Measurements from ENCODE around the gene PRR16.
"Not testable (repeated sequence)": the region's sequence is repeated elsewhere in the genome, so short reads cannot be mapped to it uniquely, and the experiment has no call there.

Gene PRR16

DNA sequence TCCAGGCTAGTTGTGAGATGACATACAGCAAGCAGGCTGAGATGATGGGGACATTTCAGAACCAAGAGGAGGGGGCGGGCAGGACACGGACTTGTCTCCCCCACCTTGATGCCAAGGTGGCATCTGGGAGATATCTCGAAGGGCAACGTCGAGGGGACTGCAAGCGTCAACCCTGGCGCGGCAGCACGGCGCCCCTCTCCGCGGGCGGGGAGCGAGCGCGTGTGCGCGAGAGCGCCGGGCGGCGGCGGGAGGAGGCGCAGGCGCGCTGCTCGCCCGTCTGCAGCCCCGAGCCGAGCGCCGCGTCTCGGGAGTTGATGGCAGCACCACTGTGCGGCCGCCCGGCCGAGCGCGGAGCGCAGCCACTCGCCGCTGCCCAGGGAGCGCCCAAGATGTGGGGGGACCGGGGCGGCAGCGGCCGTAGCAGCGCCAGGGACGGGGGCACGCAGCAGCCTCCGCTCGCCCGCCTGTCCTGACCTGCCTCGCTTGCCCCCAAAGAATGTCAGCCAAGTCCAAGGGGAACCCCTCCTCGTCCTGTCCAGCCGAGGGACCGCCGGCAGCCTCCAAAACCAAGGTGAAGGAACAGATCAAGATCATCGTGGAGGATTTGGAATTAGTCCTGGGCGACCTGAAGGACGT lies at the start of gene PRR16:
Gene PRR16, plus strand, starts transcription at position 310 of the 636 bp plus-strand sequence.
- DNase-seq (ENCODE audit: low read depth) = no peak

DNA sequence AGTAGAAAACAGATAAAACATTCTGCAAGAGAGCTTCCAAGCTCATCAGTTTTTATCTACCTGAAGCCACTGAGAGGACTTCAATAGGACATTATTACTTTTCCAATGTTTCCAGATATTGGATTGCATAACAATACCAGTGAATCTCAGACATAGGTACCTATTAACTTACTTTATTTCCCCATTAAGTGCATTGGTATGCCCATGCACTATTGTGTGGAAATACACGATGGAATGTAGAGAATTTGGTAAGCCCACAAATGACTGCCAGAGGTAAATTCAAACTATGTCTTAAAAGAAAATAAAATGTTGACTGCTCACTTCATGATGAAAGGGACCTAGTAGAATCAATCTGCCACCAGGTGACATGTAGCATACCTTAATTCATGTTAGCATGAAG lies 48.1 kb upstream of the PRR16 start:
- DNase-seq (ENCODE audit: low read depth) = no peak

DNA sequence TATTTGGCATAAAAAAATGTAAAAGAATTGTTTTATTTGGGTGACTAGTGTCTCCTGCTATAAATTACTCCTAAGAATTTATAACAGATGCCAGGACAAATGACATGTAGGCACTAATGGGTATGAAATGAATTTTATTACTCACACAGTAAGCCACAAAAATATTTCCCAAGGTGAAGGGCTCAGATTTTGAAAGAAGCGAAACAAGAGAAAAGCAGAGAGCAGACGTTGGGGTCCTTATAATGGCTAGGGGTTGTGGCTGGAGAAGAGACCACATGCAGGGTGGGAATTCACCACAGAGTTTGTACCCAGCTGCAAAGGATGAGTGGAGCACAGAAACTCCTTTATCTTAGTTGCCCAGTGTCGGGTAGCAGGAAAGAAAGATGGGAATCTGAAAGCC lies 45.0 kb upstream of the PRR16 start:
- no peak for DNase-seq (ENCODE audit: low read depth)

DNA sequence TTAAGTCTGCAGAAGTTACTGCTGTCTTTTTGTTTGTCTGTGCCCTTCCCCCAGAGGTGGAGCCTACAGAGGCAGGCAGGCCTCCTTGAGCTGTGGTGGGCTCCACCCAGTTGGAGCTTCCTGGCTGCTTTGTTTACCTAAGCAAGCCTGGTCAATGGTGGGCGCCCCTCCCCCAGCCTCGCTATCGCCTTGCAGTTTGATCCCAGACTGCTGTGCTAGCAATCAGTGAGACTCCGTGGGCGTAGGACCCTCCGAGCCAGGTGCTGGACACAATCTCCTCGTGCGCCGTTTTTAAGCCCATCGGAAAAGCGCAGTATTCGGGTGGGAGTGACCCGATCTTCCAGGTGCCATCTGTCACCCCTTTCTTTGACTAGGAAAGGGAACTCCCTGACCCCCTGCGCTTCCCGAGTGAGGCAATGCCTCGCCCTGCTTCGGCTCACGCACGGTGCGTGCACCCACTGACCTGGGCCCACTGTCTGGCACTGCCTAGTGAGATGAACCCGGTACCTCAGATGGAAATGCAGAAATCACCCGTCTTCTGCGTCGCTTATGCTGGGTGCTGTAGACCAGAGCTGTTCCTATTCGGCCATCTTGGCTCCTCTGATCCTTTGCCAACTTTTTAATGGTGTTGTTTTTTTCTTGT lies 37.3 kb upstream of the PRR16 start:
- DNase-seq (ENCODE audit: low read depth) = not testable (repeated sequence)

DNA sequence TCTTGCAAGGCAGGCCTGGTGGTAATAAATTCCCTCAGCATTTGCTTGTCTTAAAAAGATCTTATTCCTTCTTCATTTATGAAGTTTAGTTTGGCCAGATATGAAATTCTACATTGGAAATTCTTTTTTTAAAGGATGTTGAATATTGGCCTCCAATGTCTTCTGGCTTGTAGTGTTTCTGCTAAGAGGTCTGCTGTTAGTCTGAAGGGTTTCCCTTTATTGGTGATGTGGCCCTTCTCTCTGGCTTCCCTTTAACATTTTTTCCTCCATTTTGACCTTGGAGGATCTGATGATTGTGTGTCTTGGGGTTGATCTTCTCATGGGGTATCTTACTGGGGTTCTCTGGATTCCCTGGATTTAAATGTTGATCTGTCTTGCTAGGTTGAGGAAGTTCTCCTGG lies 33.5 kb upstream of the PRR16 start:
- no peak for DNase-seq (ENCODE audit: low read depth)

DNA sequence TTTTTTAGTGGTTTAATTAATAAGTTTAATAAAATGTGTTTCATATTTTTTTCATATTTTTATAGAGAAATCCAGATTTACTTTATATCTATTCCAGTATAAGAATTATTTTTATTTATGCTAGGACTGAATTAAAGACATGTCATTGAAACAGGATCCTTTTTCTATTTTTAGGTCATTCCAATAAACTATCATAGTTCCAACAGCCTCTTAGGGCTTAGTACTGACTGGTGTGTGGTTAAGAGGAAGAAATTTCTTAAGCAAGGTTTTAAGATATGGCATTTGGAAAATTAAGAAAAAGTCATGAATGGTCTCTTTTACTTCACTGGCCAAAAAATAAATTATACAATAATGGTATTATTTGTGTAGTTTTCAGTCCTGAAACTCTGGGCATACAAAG lies 31.2 kb upstream of the PRR16 start:
- DNase-seq (ENCODE audit: low read depth) = no peak

DNA sequence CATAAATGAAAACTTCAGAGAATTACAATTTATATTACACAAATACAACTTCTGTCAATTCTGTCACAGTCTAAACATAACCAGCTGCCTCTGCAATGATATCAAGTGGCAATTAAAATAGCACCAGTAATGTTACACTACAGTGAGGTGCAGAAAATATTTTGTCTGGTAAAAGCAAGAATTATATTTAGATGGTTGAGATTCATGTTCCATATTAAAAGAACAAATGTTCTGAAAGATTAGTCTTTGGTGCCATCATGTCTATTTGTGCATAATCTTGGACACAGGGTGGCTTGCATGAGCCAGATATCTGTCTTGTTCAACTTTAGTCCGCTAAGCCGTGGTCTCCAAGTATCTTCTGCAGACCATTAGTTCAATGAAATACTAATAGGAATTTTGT lies 29.0 kb upstream of the PRR16 start:
- DNase-seq (ENCODE audit: low read depth) = no peak

DNA sequence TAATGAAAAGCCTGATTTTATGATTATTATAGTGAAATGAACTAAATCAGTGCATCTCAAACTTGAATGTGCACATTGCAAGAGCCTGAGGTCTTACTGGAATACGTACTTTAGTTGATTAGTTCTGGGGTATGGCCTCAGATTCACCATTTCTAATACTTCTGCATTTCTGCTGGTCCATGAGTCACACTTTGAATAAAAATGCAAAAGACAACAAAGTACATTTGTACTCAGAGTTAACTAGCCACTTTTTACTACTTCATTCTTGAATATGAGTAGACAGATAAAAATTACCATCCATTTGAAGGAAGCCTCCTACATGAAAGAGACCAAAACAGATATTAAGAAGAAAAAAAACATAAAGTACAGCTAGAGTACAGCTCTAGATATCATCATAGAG lies 27.1 kb upstream of the PRR16 start:
- no peak for DNase-seq (ENCODE audit: low read depth)

DNA sequence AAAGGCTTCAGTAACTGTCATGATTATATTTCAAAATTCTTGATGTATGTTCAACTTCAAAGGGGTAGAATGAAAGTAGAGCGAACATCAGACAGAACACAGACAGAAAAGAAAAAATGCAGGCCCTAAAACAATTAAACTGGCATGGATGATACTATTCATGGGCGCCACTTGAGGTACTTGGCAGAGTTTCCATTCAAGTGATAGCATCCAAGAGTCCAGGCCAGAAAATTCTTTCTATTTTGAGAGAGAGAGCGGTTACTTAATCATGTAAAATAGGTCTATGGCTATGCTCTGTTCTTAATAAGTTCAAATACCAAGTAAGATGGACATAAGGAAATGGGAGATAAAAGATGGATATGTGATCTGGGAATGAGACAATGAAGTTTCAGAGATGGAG lies 21.4 kb upstream of the PRR16 start:
- no peak for DNase-seq (ENCODE audit: low read depth)

DNA sequence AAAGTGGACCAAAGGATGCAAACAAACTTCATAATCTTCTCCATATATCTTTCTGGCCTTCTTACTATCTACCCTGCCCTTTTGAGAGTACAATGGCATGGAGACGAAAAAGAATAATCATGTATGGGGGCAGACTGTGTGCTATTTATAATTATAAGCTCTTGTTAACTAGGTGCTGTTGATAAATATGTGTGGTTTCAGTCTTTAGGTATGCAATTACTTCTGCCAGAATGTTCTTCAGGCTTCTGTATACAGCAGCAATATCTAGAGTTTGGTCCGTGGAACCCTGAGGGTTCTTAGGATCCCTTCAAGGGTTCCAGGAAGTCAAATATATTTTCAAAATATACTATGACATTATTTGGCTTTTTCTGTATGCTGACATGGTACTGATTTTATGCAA lies 20.5 kb upstream of the PRR16 start:
- DNase-seq (ENCODE audit: low read depth) = no peak

DNA sequence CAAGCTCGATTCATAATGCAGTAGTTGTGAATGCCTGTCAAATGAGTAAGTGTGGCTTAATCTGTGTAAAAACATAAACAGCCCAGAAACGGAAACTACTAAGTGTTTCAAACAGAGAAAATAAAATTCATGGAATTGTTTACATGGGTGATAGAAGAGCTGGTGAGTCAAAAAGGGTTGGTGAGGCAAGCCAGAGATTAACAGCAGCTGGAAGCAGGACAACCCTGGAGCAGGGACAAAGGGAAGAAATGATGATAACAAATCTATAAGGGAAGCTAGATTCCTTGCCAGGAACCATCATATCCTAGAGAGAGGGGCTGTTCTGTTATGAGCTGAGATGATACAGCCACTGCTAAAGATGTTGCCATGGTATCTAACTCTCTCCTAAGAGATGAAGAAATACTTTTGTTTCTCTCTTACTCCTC lies 18.0 kb upstream of the PRR16 start:
- DNase-seq (ENCODE audit: low read depth) = no peak

DNA sequence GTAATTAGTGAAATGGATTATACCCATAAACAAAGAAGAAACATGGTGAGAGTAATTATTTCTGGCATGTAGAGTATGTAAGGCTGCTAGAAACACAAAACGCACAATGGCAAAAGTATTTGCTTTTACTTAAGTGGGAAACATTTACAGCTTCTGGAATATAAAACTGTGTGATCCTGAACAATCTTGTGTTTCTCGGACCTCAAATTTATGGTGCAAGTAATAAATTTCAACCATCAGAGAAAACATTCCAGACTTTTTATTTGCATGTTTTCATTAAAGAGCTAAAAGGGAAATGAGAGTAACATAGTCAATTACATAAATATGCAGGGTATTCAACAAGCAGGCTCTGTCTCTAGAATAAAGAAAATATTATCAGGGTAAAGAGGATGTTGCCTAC lies 17.2 kb upstream of the PRR16 start:
- DNase-seq (ENCODE audit: low read depth) = no peak

DNA sequence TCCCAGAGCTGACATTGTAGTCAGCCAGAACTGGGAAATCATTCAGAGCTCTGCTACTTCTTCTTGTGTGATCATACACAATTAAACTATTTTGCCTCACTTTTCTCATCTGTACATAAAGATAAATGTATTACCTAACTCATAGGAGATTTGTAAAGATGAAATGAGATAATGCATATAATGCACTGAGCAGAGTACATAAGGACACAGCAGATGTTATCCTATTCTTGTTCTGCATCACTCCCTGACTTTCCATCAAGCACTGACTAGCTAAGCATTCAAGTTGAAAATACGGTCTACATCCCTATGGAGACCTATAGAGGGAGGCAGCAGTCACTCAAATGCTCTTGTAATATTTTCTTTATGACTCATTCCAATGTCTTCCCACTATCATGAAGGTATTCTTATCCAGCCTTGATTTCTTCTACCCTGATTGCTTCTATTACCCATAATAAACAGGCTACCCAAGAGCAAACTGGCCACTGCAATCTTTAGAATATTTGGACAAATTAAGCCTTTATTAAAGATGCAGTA lies 16.3 kb upstream of the PRR16 start:
- no peak for DNase-seq (ENCODE audit: low read depth)

DNA sequence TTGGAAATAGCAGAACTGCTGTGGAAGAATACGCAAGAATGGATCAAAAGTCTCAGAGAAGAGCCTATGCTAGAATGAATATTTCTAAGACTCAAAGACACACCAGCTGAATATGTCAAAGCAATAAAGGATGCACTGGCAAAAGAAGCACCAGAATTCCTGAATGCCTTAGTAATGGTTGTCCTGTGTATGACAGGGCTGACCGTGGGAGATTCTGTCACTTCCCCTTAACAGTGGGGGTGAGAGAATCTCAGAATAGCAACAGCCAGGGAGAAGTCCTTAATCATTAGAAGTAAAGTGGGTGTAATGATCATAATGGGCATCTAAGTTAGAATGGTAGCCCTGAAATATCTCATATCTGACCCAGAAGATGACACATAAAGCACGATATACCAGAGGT lies 14.6 kb upstream of the PRR16 start:
- DNase-seq (ENCODE audit: low read depth) = no peak

DNA sequence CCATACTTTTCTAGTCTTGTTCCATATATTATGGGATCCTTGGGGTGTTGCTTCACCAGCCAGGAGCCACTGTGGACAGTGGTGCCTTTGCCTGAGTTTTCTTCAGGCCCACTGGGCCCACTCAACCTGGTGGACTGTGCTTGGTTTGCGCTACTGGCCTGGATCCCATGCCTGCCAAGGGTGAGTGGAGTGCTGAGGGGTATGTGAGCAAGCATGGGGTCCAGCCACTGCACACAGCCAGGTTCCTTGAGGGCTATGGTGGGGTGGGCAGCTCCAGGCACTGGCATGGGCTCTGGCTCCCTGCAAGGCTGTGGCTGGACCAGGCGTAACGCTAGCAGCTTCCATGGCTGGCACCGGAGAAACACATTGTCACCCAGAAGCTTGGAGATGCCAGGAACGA lies 13.2 kb upstream of the PRR16 start:
- DNase-seq (ENCODE audit: low read depth) = no peak

DNA sequence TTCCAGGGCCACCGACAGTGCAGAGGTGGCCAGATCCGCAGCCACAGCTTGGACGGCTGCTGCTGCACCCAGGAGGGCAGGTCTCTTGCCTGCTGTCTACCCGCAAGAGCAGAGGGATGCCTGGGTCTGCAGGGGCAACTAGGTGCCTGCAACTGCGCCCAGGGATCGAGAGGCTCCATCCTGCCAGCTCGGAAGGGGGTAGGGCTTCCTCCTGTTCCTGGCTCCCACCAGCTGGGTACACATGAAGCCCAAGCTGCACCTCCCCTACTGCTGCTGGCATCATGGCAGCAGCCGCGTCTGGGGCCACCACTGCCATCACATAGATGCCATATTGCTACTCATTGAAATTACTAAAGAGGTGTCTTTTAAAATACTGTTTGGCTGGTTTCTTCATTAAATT lies 12.7 kb upstream of the PRR16 start:
- DNase-seq (ENCODE audit: low read depth) = no peak

DNA sequence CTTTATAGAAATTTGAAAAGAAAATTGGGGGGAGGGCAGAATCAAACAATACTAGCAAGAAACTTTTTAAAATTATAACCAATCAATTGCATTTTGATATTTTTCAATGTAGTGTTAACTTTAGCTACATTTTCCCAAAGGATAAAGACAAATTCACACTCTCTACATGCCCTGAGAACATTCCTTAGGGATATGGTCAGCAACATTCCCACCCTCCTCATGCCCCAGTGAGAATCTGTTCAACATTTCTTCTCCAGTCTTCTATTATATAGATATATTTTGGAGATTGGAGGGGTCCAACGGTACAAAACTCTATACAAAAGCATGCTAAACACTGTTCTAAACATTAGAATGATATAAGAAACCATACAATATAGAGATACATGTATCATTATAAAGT lies 11.6 kb upstream of the PRR16 start:
- DNase-seq (ENCODE audit: low read depth) = no peak

DNA sequence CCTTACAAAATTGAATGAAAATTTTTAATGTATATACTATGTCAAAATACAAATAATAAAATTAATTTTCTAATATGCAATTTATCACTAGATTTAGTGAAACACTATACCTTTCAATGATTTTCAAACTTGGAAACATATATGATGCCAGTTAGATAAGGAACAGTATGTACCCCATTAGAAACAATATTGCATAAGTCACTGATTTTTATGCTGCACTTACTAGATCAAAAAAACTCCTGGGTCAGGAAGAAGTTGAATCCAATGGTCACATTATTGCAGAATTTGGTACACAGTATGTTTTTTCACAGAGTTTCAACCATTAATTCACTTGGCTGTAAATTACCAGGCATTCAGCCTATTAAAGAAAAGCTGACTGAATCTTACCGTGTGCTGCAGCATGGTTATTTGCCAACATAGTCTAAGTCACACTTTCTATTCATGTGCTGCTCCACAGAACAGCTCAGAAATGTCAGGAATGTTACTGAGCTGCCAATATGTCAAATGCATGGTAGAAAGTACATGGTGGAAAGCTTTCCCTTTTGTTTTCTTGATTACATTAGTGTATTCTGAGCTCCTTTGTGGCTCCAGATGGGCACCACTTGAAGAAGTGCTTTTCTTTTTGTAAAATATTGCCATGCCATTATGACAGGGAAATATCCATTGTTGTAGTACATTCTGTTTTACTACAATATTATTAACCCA lies 9.9 kb upstream of the PRR16 start:
- DNase-seq (ENCODE audit: low read depth) = no peak

DNA sequence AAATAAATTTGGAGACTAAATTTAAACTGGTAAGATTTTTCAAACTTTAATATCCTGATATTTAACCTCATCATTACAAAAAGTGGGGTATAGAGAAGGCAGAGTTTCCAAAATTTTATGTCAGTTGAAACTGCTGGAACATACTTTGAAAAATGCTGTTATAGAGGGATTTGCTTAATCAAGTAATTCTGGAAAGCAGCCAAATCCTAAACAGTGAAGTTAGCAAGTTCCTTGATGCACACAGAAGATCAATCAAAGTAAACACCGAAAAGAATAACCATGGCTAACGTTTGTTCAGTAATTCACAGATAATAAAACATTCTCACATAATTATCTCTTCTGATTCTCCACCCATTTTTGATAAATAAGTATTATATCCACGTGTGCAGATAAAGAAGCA lies 8.1 kb upstream of the PRR16 start:
- no peak for DNase-seq (ENCODE audit: low read depth)

DNA sequence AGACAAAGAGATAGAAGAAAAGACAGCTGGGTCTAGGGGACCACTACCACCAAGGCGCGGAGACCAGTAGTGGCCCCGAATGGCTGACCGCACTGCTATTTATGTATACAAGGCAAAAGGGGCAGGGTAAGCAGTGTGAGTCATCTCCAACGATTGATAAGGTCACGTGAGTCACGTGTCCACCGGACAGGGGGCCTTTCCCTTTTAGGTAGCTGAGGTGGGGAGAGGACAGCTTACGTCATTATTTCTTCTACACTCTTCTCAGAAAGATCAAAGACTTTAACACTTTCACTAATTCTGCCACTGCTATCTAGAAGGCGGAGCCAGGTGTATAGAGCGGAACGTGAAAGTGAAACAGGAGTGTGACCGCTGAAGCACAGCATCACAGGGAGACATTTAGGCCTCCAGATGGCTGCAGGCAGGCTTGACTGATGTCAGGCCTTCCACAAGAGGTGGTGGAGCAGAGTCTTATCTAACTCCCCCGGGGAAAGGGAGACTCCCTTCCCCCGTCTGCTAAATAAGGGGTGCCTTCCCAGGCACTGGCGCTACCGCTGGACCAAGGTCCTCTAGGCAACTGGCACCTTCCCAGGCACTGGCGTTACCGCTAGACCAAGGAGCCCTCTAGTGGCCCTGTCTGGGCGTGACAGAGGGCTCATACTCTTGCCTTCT lies 6.1 kb upstream of the PRR16 start:
- DNase-seq (ENCODE audit: low read depth) = no peak

DNA sequence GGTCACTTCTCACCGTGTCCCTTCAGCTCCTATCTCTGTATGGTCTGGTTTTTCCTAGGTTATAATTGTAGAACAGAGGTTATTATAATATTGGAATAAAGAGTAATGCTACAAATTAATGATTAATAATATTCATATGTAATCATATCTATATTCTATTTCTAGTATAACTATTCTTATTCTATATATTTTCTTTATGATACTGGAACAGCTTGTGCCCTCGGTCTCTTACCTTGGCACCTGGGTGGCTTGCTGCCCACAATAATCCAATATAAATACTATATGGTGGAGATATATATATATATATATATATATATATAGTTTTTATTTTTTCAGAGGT lies 5.6 kb upstream of the PRR16 start:
- DNase-seq (ENCODE audit: low read depth) = not testable (repeated sequence)

DNA sequence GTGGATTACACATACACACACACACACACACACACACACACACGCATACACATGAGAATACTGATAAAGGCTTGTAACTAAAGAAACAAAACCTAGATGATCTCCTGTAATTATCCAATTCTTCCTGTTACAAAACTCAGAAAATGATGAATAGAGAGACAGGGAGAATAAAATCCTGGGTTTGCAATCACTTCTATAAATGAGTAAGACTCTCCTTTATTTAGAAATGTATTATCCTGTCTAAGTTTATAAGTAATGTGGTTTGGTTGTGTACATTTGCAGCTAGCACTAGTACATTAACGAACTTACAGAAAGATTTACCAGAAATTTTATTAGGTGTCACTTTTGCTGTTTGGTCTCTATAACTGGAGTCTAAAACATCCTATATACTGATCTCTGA lies 2.8 kb upstream of the PRR16 start:
- DNase-seq (ENCODE audit: low read depth) = no peak
